Measurements from ENCODE around the gene CHST12.
"Not testable (repeated sequence)": the region's sequence is repeated elsewhere in the genome, so short reads cannot be mapped to it uniquely, and the experiment has no call there.

Gene CHST12

GRCh38 chr7:2403718-2404648 lies 572 bp downstream of the CHST12 start:
- peak overlapping the region; percentile 79 for H3K4me3 Mint-ChIP-seq
- H3K27ac Mint-ChIP-seq, result peak overlapping the region; percentile 62
- H3K4me1 Mint-ChIP-seq (ENCODE audit: low read depth), result peaks cover 63% of the 10 kb centered on the region
- H3K27me3 Mint-ChIP-seq, result peaks cover 4% of the 10 kb centered on the region
- H3K9me3 Mint-ChIP-seq, result no peaks in the 10 kb centered on the region
- H3K36me3 Mint-ChIP-seq (ENCODE audit: low read depth), result no peaks in the 10 kb centered on the region
- intact Hi-C loops (cut with micrococcal nuclease), result loop anchor here (10.0 kb wide), 1 partner anchor 49 kb away; the partner anchor contains the start of gene EIF3B

- Mint-ChIP-seq H3K27me3 (peaks cover 4% of the 10 kb centered on the region), H3K4me1 (ENCODE audit: low read depth) (peaks cover 66% of the 10 kb centered on the region), H3K36me3 (ENCODE audit: low read depth) (no peaks in the 10 kb centered on the region), H3K27ac (peak overlapping the region; percentile 62), H3K4me3 (peak overlapping the region; percentile 79), H3K9me3 (no peaks in the 10 kb centered on the region)
- intact Hi-C loops (cut with micrococcal nuclease), result loop anchor here (10.0 kb wide), 1 partner anchor 50 kb away; the partner anchor contains the start of gene EIF3B
Observed at GRCh38 chr7:2404714-2405119, 1.3 kb downstream of the CHST12 start.

GRCh38 chr7:2405201-2405600 lies 1.8 kb downstream of the CHST12 start:
- Mint-ChIP-seq H3K4me1 (ENCODE audit: low read depth) (peaks cover 66% of the 10 kb centered on the region), H3K4me3 (peak overlapping the region; percentile 79)
- intact Hi-C loops (cut with micrococcal nuclease), result loop anchor here (10.0 kb wide), 1 partner anchor 50 kb away; the partner anchor contains the start of gene EIF3B

GRCh38 chr7:2405601-2406345 lies 2.4 kb downstream of the CHST12 start:
- Mint-ChIP-seq H3K9me3 (no peaks in the 10 kb centered on the region), H3K36me3 (ENCODE audit: low read depth) (no peaks in the 10 kb centered on the region), H3K27ac (peak overlapping the region; percentile 62), H3K4me3 (peak overlapping the region; percentile 79), H3K4me1 (ENCODE audit: low read depth) (peaks cover 70% of the 10 kb centered on the region), H3K27me3 (peaks cover 4% of the 10 kb centered on the region)
- intact Hi-C loops (cut with micrococcal nuclease), result loop anchor here (10.0 kb wide), 1 partner anchor 51 kb away; the partner anchor contains the start of gene EIF3B

More at GRCh38 chr7:2405201-2405600, 1.8 kb downstream of the CHST12 start:
- no peaks in the 10 kb centered on the region for H3K9me3 Mint-ChIP-seq
- no peaks in the 10 kb centered on the region for H3K36me3 Mint-ChIP-seq (ENCODE audit: low read depth)
- peak overlapping the region; percentile 62 for H3K27ac Mint-ChIP-seq
- H3K27me3 Mint-ChIP-seq, result peaks cover 4% of the 10 kb centered on the region

GRCh38 chr7:2409745-2410414 lies 6.5 kb downstream of the CHST12 start:
- peaks cover 75% of the 10 kb centered on the region for H3K4me1 Mint-ChIP-seq (ENCODE audit: low read depth)
- H3K27ac Mint-ChIP-seq, result peak overlapping the region; percentile 17
- intact Hi-C loops (cut with micrococcal nuclease), result loop anchor here (10.0 kb wide), 1 partner anchor 55 kb away; the partner anchor contains the start of gene EIF3B
- no peaks in the 10 kb centered on the region for H3K36me3 Mint-ChIP-seq (ENCODE audit: low read depth)
- peaks cover 4% of the 10 kb centered on the region for H3K27me3 Mint-ChIP-seq
- no peak overlapping the region for H3K4me3 Mint-ChIP-seq
- H3K9me3 Mint-ChIP-seq, result no peaks in the 10 kb centered on the region

GRCh38 chr7:2411049-2411448 lies 7.6 kb downstream of the CHST12 start:
- intact Hi-C loops (cut with micrococcal nuclease), result no loop called here

GRCh38 chr7:2411815-2412586 lies 8.6 kb downstream of the CHST12 start:
- no peaks in the 10 kb centered on the region for H3K9me3 Mint-ChIP-seq
- intact Hi-C loops (cut with micrococcal nuclease), result no loop called here
- peaks cover 65% of the 10 kb centered on the region for H3K4me1 Mint-ChIP-seq (ENCODE audit: low read depth)
- no peaks in the 10 kb centered on the region for H3K36me3 Mint-ChIP-seq (ENCODE audit: low read depth)
- no peaks in the 10 kb centered on the region for H3K27me3 Mint-ChIP-seq
- H3K27ac Mint-ChIP-seq, result no peak overlapping the region
- no peak overlapping the region for H3K4me3 Mint-ChIP-seq

More at GRCh38 chr7:2411049-2411448, 7.6 kb downstream of the CHST12 start:
- Mint-ChIP-seq H3K4me1 (ENCODE audit: low read depth) (peaks cover 67% of the 10 kb centered on the region), H3K4me3 (no peak overlapping the region), H3K36me3 (ENCODE audit: low read depth) (no peaks in the 10 kb centered on the region), H3K9me3 (no peaks in the 10 kb centered on the region), H3K27ac (peak overlapping the region; percentile 17), H3K27me3 (no peaks in the 10 kb centered on the region)

GRCh38 chr7:2412587-2413201 lies 9.3 kb downstream of the CHST12 start:
- H3K4me1 Mint-ChIP-seq (ENCODE audit: low read depth), result peaks cover 63% of the 10 kb centered on the region

GRCh38 chr7:2416063-2416462 lies 12.7 kb downstream of the CHST12 start:
- Mint-ChIP-seq H3K36me3 (ENCODE audit: low read depth) (no peaks in the 10 kb centered on the region), H3K27me3 (no peaks in the 10 kb centered on the region), H3K4me3 (no peak overlapping the region), H3K4me1 (ENCODE audit: low read depth) (peaks cover 32% of the 10 kb centered on the region), H3K27ac (no peak overlapping the region), H3K9me3 (no peaks in the 10 kb centered on the region)
- intact Hi-C loops (cut with micrococcal nuclease), result no loop called here

More at GRCh38 chr7:2412587-2413201, 9.3 kb downstream of the CHST12 start:
- Mint-ChIP-seq H3K4me3 (no peak overlapping the region), H3K9me3 (no peaks in the 10 kb centered on the region), H3K27ac (peak overlapping the region; percentile 68), H3K27me3 (no peaks in the 10 kb centered on the region), H3K36me3 (ENCODE audit: low read depth) (no peaks in the 10 kb centered on the region)
- intact Hi-C loops (cut with micrococcal nuclease), result no loop called here

- H3K36me3 Mint-ChIP-seq (ENCODE audit: low read depth), result no peaks in the 10 kb centered on the region
- no peak overlapping the region for H3K27ac Mint-ChIP-seq
- intact Hi-C loops (cut with micrococcal nuclease), result no loop called here
- H3K4me1 Mint-ChIP-seq (ENCODE audit: low read depth), result peaks cover 30% of the 10 kb centered on the region
- H3K27me3 Mint-ChIP-seq, result no peaks in the 10 kb centered on the region
- no peaks in the 10 kb centered on the region for H3K9me3 Mint-ChIP-seq
- H3K4me3 Mint-ChIP-seq, result no peak overlapping the region
Observed at GRCh38 chr7:2416650-2417049, 13.2 kb downstream of the CHST12 start.

- H3K27ac Mint-ChIP-seq; H3K9me3 Mint-ChIP-seq; H3K36me3 Mint-ChIP-seq (ENCODE audit: low read depth); H3K27me3 Mint-ChIP-seq; H3K4me3 Mint-ChIP-seq; intact Hi-C loops (cut with micrococcal nuclease): not testable (repeated sequence)
- H3K4me1 Mint-ChIP-seq (ENCODE audit: low read depth), result peaks cover 32% of the 10 kb centered on the region
Observed at GRCh38 chr7:2417178-2417577, 13.8 kb downstream of the CHST12 start.

- intact Hi-C loops (cut with micrococcal nuclease), result no loop called here
- no peaks in the 10 kb centered on the region for H3K27me3 Mint-ChIP-seq
- H3K9me3 Mint-ChIP-seq, result no peaks in the 10 kb centered on the region
- peaks cover 12% of the 10 kb centered on the region for H3K36me3 Mint-ChIP-seq (ENCODE audit: low read depth)
- H3K4me1 Mint-ChIP-seq (ENCODE audit: low read depth), result peaks cover 25% of the 10 kb centered on the region
- no peak overlapping the region for H3K4me3 Mint-ChIP-seq
- H3K27ac Mint-ChIP-seq, result no peak overlapping the region
Observed at GRCh38 chr7:2417981-2418481, 14.6 kb downstream of the CHST12 start.

Measured in dendritic cell treated with granulocyte-macrophage colony-stimulating factor and Interleukin-4, amounts not matched to agents 40 ng/mL and 50 ng/mL, for 4 days (primary cell).